HepG2 (cell line): ENCODE data around the gene FDPS.

Experiments used
- CEBPB ChIP-seq: IDR thresholded peaks from 2 replicates; pipeline ENCODE4 v1.6.1; 2011; ENCODE audit warnings: low read depth, low read length, improper control_type of control experiment, borderline replicate concordance
- DMTF1 ChIP-seq: sonication (generic); formaldehyde crosslinking; IDR thresholded peaks from 2 replicates; pipeline ENCODE4 v1.4.0; 2020; ENCODE audit warnings: mild to moderate bottlenecking, missing genetic modification reagents
- EP300 ChIP-seq, 3 experiments: sonication (generic) in 1 of 3; formaldehyde crosslinking in 1 of 3; IDR thresholded peaks; 2 replicates each; pipeline versions ENCODE4 v1.5.1 to v1.6.1; 2011 to 2020; ENCODE audit warnings: low read depth in 2 of 3, low read length in 2 of 3, borderline replicate concordance in 1 of 3, improper control_type of control experiment in 1 of 3, mild to moderate bottlenecking in 1 of 3, missing genetic modification reagents in 1 of 3, moderate library complexity in 1 of 3
- EZH2 ChIP-seq: conservative IDR thresholded peaks from 2 replicates; pipeline ENCODE4 v1.6.1; 2012; ENCODE audit warnings: mild to moderate bottlenecking, low read depth, low read length, moderate library complexity
- HIC2 ChIP-seq: sonication (generic); formaldehyde crosslinking; IDR thresholded peaks from 2 replicates; pipeline ENCODE4 v1.9.0; 2022; ENCODE audit warnings: low read depth, missing genetic modification reagents
- MIER3 ChIP-seq: IDR thresholded peaks from 2 replicates; pipeline ENCODE4 v1.6.1; 2016; ENCODE audit warnings: missing compliant biosample characterization, borderline replicate concordance
- NCOA5 ChIP-seq: sonication (generic); formaldehyde crosslinking; IDR thresholded peaks from 2 replicates; pipeline ENCODE4 v1.4.0; 2020; ENCODE audit warnings: missing genetic modification reagents
- RELA ChIP-seq: sonication (generic); formaldehyde crosslinking; IDR thresholded peaks from 2 replicates; pipeline ENCODE4 v1.4.0; 2020; ENCODE audit warnings: missing genetic modification reagents
- ZBTB43 ChIP-seq: sonication (generic); formaldehyde crosslinking; conservative IDR thresholded peaks from 2 replicates; pipeline ENCODE4 v1.4.0; 2020; ENCODE audit warnings: missing genetic modification reagents
- ZKSCAN8 ChIP-seq: IDR thresholded peaks from 2 replicates; pipeline ENCODE4 v1.6.1; 2016; ENCODE audit warnings: borderline replicate concordance, missing genetic modification reagents, missing compliant biosample characterization
- ZNF138 ChIP-seq: sonication (generic); formaldehyde crosslinking; IDR thresholded peaks from 2 replicates; pipeline ENCODE4 v1.5.0; 2020; ENCODE audit warnings: mild to moderate bottlenecking, low read depth, missing genetic modification reagents
- ZNF878 ChIP-seq: sonication (generic); formaldehyde crosslinking; IDR thresholded peaks from 2 replicates; pipeline ENCODE4 v1.8.1; 2023; ENCODE audit warnings: mild to moderate bottlenecking, missing genetic modification reagents, moderate library complexity
- TF ChIP-seq, protein P1 (sequence below), 2 experiments: sonication (generic) in 1 of 2; formaldehyde crosslinking in 1 of 2; IDR thresholded peaks; 2 replicates each; pipeline versions ENCODE4 v1.4.0 to v1.6.1; 2018 to 2020; ENCODE audit warnings: missing genetic modification reagents in 2 of 2, borderline replicate concordance in 1 of 2, low read depth in 1 of 2, mild to moderate bottlenecking in 1 of 2, missing biosample characterization in 1 of 2
- TF ChIP-seq, protein P2 (sequence below): sonication (generic); formaldehyde crosslinking; IDR thresholded peaks from 2 replicates; pipeline ENCODE4 v1.8.1; 2023; ENCODE audit warnings: missing genetic modification reagents, inconsistent platforms, borderline replicate concordance

GRCh38 chr1:155307247-155307740 lies 1.4 kb upstream of the FDPS start:
- TF ChIP-seq EP300 (IDR thresholded peaks at IDR 0.05; ENCODE audit: low read depth in 2 of 2, low read length in 2 of 2) (no peak), EP300 (CRISPR knock-in tag; IDR thresholded peaks at IDR 0.05; ENCODE audit: borderline replicate concordance) (no peak), RELA (CRISPR knock-in tag) (no peak), NCOA5 (CRISPR knock-in tag) (no peak), ZBTB43 (CRISPR knock-in tag) (no peak), ZKSCAN8 (CRISPR knock-in tag) (no peak), HIC2 (CRISPR knock-in tag) (no peak), ZNF138 (CRISPR knock-in tag) (no peak), DMTF1 (CRISPR knock-in tag) (no peak), MIER3 (no peak), ZNF878 (CRISPR knock-in tag) (no peak), CEBPB (peak; percentile 60; the same call in 1 of the 2 replicates), EZH2 (no peak)
- TF ChIP-seq, protein P1, sequence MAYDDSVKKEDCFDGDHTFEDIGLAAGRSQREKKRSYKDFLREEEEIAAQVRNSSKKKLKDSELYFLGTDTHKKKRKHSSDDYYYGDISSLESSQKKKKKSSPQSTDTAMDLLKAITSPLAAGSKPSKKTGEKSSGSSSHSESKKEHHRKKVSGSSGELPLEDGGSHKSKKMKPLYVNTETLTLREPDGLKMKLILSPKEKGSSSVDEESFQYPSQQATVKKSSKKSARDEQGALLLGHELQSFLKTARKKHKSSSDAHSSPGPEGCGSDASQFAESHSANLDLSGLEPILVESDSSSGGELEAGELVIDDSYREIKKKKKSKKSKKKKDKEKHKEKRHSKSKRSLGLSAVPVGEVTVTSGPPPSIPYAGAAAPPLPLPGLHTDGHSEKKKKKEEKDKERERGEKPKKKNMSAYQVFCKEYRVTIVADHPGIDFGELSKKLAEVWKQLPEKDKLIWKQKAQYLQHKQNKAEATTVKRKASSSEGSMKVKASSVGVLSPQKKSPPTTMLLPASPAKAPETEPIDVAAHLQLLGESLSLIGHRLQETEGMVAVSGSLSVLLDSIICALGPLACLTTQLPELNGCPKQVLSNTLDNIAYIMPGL (CRISPR knock-in tag; IDR thresholded peaks at IDR 0.05; ENCODE audit: borderline replicate concordance in 1 of 2, low read depth in 1 of 2): peak; percentile 14 to 61; a peak in 2 of 4 replicates
- TF ChIP-seq, protein P2, sequence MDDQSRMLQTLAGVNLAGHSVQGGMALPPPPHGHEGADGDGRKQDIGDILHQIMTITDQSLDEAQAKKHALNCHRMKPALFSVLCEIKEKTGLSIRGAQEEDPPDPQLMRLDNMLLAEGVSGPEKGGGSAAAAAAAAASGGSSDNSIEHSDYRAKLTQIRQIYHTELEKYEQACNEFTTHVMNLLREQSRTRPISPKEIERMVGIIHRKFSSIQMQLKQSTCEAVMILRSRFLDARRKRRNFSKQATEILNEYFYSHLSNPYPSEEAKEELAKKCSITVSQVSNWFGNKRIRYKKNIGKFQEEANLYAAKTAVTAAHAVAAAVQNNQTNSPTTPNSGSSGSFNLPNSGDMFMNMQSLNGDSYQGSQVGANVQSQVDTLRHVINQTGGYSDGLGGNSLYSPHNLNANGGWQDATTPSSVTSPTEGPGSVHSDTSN (CRISPR knock-in tag): no peak
